ENCODE measurements around the gene P4HTM.

P4HTM gene

GRCh38 chr3:49035281-49035680 is 45.2 kb downstream of the P4HTM start:
- Histone ChIP-seq H3K4me1 (ENCODE audit: control insufficient read depth, insufficient read depth, low read length) (peaks cover 6% of the 10 kb centered on the region), H3K4me3 (ENCODE audit: low read length in 2 of 2) (no peak overlapping the region), H3K36me3 (ENCODE audit: control insufficient read depth in 2 of 2, insufficient read depth in 2 of 2, low read length in 2 of 2) (peaks cover 32 to 33% of the 10 kb centered on the region in 2 donors), H3K9ac (ENCODE audit: low read length in 2 of 2) (no peak overlapping the region), H3K27me3 (ENCODE audit: control insufficient read depth in 1 of 2, insufficient read depth in 2 of 2, low read length in 2 of 2) (no peaks in the 10 kb centered on the region), H3K9me3 (ENCODE audit: control insufficient read depth in 2 of 2, low read length in 2 of 2) (no peaks in the 10 kb centered on the region), H3K27ac (ENCODE audit: low read length) (no peak overlapping the region)

GRCh38 chr3:49053543-49053942 is 63.5 kb downstream of the P4HTM start:
- H3K36me3 ChIP-seq (ENCODE audit: control insufficient read depth in 2 of 2, insufficient read depth in 2 of 2, low read length in 2 of 2), result peaks cover 37 to 41% of the 10 kb centered on the region in 2 donors
- H3K9ac ChIP-seq (ENCODE audit: low read length in 2 of 2), result no peak overlapping the region
- no peaks in the 10 kb centered on the region for H3K9me3 ChIP-seq (ENCODE audit: control insufficient read depth in 2 of 2, low read length in 2 of 2)
- no peak overlapping the region for H3K4me3 ChIP-seq (ENCODE audit: low read length in 2 of 2)
- H3K4me1 ChIP-seq (ENCODE audit: control insufficient read depth, insufficient read depth, low read length), result peaks cover 4% of the 10 kb centered on the region
- no peaks in the 10 kb centered on the region for H3K27me3 ChIP-seq (ENCODE audit: control insufficient read depth in 1 of 2, insufficient read depth in 2 of 2, low read length in 2 of 2)
- no peak overlapping the region for H3K27ac ChIP-seq (ENCODE audit: low read length)

- Histone ChIP-seq H3K27ac (ENCODE audit: low read length) (no peak overlapping the region), H3K9ac (ENCODE audit: low read length in 2 of 2) (no peak overlapping the region), H3K27me3 (ENCODE audit: control insufficient read depth in 1 of 2, insufficient read depth in 2 of 2, low read length in 2 of 2) (no peaks in the 10 kb centered on the region), H3K4me1 (ENCODE audit: control insufficient read depth, insufficient read depth, low read length) (peaks cover 4% of the 10 kb centered on the region), H3K9me3 (ENCODE audit: control insufficient read depth in 2 of 2, low read length in 2 of 2) (no peaks in the 10 kb centered on the region), H3K36me3 (ENCODE audit: control insufficient read depth in 2 of 2, insufficient read depth in 2 of 2, low read length in 2 of 2) (peaks cover 37 to 41% of the 10 kb centered on the region in 2 donors), H3K4me3 (ENCODE audit: low read length in 2 of 2) (no peak overlapping the region)
Measured at GRCh38 chr3:49054344-49054862, 64.4 kb downstream of the P4HTM start.
